PFSK-1 (cell line): ENCODE results near the gene TBX22.

Experiments
- FOXP2 ChIP-seq: optimal IDR thresholded peaks from 2 replicates; pipeline ENCODE3; 2011; ENCODE audit warnings: borderline replicate concordance, control low read depth, inconsistent platforms; ENCODE audit not compliant: insufficient read depth; ENCODE audit errors: extremely low read length, extremely low read depth
- POLR2AphosphoS5 ChIP-seq: IDR thresholded peaks from 2 replicates; pipeline ENCODE4 v1.6.1; 2012; ENCODE audit warnings: low read depth, mild to moderate bottlenecking, control low read depth, low read length, moderate library complexity
- REST ChIP-seq, 2 experiments: IDR thresholded peaks; 2 replicates each; pipeline versions ENCODE4 v1.6.1 to v1.8.0; 2011 to 2012; ENCODE audit warnings: low read depth in 2 of 2, low read length in 2 of 2, control low read depth in 1 of 2, inconsistent platforms in 1 of 2, mild to moderate bottlenecking in 1 of 2, moderate library complexity in 1 of 2; ENCODE audit not compliant: insufficient read depth in 1 of 2
- SIN3A ChIP-seq: IDR thresholded peaks from 2 replicates; pipeline ENCODE4 v1.6.1; 2012; ENCODE audit warnings: mild to moderate bottlenecking, low read length, moderate library complexity, borderline replicate concordance; ENCODE audit not compliant: insufficient read depth
- TAF1 ChIP-seq: IDR thresholded peaks from 2 replicates; pipeline ENCODE4 v1.6.1; 2012; ENCODE audit warnings: low read length, control low read depth, borderline replicate concordance; ENCODE audit not compliant: insufficient read depth

The TBX22 gene

DNA sequence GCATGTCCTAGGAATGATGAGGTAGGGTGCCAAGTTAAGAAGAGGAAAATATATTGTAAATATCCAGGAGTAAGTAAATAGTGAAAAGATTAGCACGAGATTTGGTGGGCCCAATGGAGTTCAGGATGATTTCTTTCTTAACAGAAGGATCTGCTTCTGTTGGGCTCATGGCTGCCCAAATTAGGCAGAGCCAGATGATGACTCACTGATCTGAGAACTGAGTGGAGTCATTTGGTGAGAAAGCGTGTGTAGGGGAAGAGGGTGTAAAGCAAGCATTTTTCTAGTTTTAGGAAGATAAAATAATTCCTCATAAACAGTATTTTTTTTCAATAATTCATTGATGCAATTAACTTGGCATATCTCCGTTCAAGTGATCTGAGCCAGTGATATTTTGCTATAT lies 1.6 kb downstream of the TBX22 start:
- TF ChIP-seq REST (IDR thresholded peaks at IDR 0.05; ENCODE audit: insufficient read depth in 1 of 2, low read depth in 2 of 2, low read length in 2 of 2) (no peak), FOXP2 (no peak)

- TF ChIP-seq POLR2AphosphoS5: no peak
- TF ChIP-seq TAF1: no peak
- TF ChIP-seq REST (IDR thresholded peaks at IDR 0.05; ENCODE audit: insufficient read depth in 1 of 2, low read depth in 2 of 2, low read length in 2 of 2): no peak
- no peak for TF ChIP-seq FOXP2
- TF ChIP-seq SIN3A: no peak
Observed at GRCh38 chrX:80021621-80022020, 7.1 kb downstream of the TBX22 start.

GRCh38 chrX:80022363-80023031 lies 7.9 kb downstream of the TBX22 start:
- no peak for TF ChIP-seq SIN3A
- no peak for TF ChIP-seq TAF1
- TF ChIP-seq POLR2AphosphoS5: no peak
- no peak for TF ChIP-seq REST (IDR thresholded peaks at IDR 0.05; ENCODE audit: insufficient read depth in 1 of 2, low read depth in 2 of 2, low read length in 2 of 2)
- TF ChIP-seq FOXP2: no peak

- TF ChIP-seq TAF1 (no peak), FOXP2 (no peak)
Observed at GRCh38 chrX:80026116-80026515, 11.6 kb downstream of the TBX22 start.
